Measurements from ENCODE around the gene S100A3. TPM values are rescaled to one million over a fixed set of nuclear protein-coding genes. Genes with fewer than 3 reads are reported as not detected.

S100A3 gene
- total RNA-seq, 2 donors from 2014 or later, result 0.61 TPM; not detected in 1

DNA sequence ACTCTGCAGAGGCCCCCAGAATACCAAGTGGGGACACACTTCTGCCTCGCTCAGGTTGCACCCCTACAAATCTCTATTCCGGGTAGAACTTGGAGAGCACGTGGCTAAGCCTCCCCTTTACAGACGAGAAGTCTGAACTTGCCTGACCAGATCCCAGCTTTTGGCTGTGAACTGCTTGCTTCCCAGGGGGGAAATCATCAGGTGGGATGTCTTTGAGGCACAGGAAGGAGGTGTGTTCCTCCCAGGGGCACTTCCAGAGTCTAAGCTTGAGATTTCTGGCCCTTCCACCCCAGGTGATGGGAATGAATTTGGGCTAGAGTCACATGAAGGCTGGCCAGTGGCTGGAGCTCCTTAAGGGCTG lies 1.3 kb upstream of the S100A3 start:
- Histone ChIP-seq H3K4me1 (peaks cover 6% of the 10 kb centered on the region), H3K27me3 (no peaks in the 10 kb centered on the region), H3K9ac (ENCODE audit: low read depth in 2 of 2, low read length in 2 of 2) (no peak overlapping the region), H3K27ac (no peak overlapping the region), H3K36me3 (no peaks in the 10 kb centered on the region), H3K4me3 (no peak overlapping the region), H3K9me3 (no peaks in the 10 kb centered on the region)
- no peak for DNase-seq
- intact Hi-C loops (cut with DNase I), result no loop called here
- TF ChIP-seq, protein P1, sequence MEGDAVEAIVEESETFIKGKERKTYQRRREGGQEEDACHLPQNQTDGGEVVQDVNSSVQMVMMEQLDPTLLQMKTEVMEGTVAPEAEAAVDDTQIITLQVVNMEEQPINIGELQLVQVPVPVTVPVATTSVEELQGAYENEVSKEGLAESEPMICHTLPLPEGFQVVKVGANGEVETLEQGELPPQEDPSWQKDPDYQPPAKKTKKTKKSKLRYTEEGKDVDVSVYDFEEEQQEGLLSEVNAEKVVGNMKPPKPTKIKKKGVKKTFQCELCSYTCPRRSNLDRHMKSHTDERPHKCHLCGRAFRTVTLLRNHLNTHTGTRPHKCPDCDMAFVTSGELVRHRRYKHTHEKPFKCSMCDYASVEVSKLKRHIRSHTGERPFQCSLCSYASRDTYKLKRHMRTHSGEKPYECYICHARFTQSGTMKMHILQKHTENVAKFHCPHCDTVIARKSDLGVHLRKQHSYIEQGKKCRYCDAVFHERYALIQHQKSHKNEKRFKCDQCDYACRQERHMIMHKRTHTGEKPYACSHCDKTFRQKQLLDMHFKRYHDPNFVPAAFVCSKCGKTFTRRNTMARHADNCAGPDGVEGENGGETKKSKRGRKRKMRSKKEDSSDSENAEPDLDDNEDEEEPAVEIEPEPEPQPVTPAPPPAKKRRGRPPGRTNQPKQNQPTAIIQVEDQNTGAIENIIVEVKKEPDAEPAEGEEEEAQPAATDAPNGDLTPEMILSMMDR (IDR thresholded peaks at IDR 0.05), result no peak

DNA sequence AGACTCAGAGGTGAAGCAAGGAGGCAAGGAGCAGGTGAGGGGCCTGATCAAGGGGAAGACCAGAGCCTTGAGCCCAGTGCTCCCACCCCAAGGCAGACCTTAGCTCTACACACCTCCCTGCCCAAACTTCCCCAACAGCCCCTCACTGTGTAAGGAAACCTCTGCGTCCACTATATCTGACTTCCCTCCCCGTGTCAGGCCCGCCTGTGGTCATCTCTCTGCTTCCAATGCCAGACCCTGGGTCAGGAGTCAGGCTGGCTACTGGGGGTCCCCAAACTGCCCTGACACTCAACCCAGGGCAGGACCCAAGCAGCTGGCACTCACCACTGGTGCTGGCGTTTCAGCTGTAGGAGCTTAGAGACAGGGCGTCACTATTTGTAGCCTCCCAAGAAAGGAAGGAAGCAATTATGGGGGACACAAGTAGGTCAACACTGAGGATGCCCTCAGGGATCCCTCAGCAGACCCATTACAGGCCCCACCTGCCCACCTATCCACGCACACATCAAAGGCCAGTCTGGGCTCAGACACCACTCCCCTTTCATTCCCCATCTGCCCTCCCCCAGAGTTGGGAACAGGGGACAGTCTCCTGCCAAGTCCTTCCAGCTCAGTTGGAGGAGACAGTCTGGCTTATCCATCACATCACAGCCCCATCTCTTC lies 811 bp upstream of the S100A3 start:
- Histone ChIP-seq H3K4me1 (peaks cover 11% of the 10 kb centered on the region), H3K27ac (no peak overlapping the region)
- no peak for DNase-seq

GRCh38 chr1:153547560-153548551 lies 1.2 kb downstream of the S100A3 start:
- intact Hi-C loops (cut with DNase I), result no loop called here
- TF ChIP-seq, protein P1 (IDR thresholded peaks at IDR 0.05), result no peak
- Histone ChIP-seq H3K36me3 (no peaks in the 10 kb centered on the region), H3K4me3 (no peak overlapping the region), H3K9ac (ENCODE audit: low read depth in 2 of 2, low read length in 2 of 2) (no peak overlapping the region), H3K4me1 (peaks cover 26% of the 10 kb centered on the region), H3K27me3 (no peaks in the 10 kb centered on the region), H3K9me3 (no peaks in the 10 kb centered on the region), H3K27ac (no peak overlapping the region)
- DNase-seq, result peak; percentile 15

More for the DNA sequence above, 811 bp upstream of the S100A3 start:
- TF ChIP-seq, protein P1 (IDR thresholded peaks at IDR 0.05), result no peak
- no peaks in the 10 kb centered on the region for H3K36me3 ChIP-seq
- no peaks in the 10 kb centered on the region for H3K27me3 ChIP-seq
- no peak overlapping the region for H3K4me3 ChIP-seq
- H3K9ac ChIP-seq (ENCODE audit: low read depth in 2 of 2, low read length in 2 of 2), result no peak overlapping the region
- H3K9me3 ChIP-seq, result no peaks in the 10 kb centered on the region
- intact Hi-C loops (cut with DNase I), result no loop called here

- intact Hi-C loops (cut with DNase I), result no loop called here
- Histone ChIP-seq H3K27ac (no peak overlapping the region), H3K27me3 (no peaks in the 10 kb centered on the region), H3K4me3 (no peak overlapping the region), H3K9me3 (no peaks in the 10 kb centered on the region), H3K36me3 (no peaks in the 10 kb centered on the region), H3K4me1 (peaks cover 32% of the 10 kb centered on the region), H3K9ac (ENCODE audit: low read depth in 2 of 2, low read length in 2 of 2) (peak overlapping the region in 1 of 2 donors; percentile 23)
- TF ChIP-seq, protein P1 (IDR thresholded peaks at IDR 0.05), result no peak
- no peak for DNase-seq
Observed at GRCh38 chr1:153546796-153547559, 2.1 kb downstream of the S100A3 start.

DNA sequence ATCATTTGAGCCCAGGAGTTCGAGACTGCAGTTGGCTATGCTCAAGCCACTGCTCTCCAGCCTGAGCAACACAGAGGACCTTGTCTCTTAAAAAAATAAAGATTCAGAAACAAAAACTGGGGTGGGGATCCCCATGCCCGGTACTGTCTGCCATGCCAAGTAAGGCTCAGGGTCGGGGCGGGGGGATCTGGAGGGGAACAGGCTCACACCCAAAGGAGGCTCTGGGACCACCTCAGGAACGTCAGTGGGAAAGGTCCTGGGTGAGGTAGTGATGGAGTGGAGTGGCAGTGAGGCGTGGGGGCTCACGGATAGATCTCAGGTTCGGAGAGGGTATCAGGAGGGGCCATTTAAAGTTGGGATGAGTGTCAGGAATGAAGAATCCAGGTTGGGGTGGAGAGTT lies 2.7 kb downstream of the S100A3 start:
- Histone ChIP-seq H3K27ac (peak overlapping the region; percentile 91), H3K9ac (ENCODE audit: low read depth in 2 of 2, low read length in 2 of 2) (peak overlapping the region in 1 of 2 donors; percentile 23), H3K36me3 (no peaks in the 10 kb centered on the region), H3K4me3 (no peak overlapping the region), H3K27me3 (no peaks in the 10 kb centered on the region), H3K4me1 (peaks cover 32% of the 10 kb centered on the region), H3K9me3 (no peaks in the 10 kb centered on the region)
- TF ChIP-seq, protein P1 (IDR thresholded peaks at IDR 0.05), result no peak
- intact Hi-C loops (cut with DNase I), result no loop called here
- no peak for DNase-seq

Measured in colonic mucosa (tissue), 4 donors.